ENCODE measurements around the gene NDUFS1. TPM values are rescaled to one million over a fixed set of nuclear protein-coding genes. Genes with fewer than 3 reads are reported as not detected.

Gene NDUFS1
- total and polyA plus RNA-seq, 2 experiments from 2014 or later: 34.5 to 97.9 TPM

- no peak overlapping the region for H3K4me2 ChIP-seq
- H2AFZ ChIP-seq: no peak overlapping the region; the same call in 1 of the 2 replicates
- no peaks in the 10 kb centered on the region for H3K79me2 ChIP-seq (replicated peaks; ENCODE audit: insufficient read depth)
- TF ChIP-seq, protein P1, sequence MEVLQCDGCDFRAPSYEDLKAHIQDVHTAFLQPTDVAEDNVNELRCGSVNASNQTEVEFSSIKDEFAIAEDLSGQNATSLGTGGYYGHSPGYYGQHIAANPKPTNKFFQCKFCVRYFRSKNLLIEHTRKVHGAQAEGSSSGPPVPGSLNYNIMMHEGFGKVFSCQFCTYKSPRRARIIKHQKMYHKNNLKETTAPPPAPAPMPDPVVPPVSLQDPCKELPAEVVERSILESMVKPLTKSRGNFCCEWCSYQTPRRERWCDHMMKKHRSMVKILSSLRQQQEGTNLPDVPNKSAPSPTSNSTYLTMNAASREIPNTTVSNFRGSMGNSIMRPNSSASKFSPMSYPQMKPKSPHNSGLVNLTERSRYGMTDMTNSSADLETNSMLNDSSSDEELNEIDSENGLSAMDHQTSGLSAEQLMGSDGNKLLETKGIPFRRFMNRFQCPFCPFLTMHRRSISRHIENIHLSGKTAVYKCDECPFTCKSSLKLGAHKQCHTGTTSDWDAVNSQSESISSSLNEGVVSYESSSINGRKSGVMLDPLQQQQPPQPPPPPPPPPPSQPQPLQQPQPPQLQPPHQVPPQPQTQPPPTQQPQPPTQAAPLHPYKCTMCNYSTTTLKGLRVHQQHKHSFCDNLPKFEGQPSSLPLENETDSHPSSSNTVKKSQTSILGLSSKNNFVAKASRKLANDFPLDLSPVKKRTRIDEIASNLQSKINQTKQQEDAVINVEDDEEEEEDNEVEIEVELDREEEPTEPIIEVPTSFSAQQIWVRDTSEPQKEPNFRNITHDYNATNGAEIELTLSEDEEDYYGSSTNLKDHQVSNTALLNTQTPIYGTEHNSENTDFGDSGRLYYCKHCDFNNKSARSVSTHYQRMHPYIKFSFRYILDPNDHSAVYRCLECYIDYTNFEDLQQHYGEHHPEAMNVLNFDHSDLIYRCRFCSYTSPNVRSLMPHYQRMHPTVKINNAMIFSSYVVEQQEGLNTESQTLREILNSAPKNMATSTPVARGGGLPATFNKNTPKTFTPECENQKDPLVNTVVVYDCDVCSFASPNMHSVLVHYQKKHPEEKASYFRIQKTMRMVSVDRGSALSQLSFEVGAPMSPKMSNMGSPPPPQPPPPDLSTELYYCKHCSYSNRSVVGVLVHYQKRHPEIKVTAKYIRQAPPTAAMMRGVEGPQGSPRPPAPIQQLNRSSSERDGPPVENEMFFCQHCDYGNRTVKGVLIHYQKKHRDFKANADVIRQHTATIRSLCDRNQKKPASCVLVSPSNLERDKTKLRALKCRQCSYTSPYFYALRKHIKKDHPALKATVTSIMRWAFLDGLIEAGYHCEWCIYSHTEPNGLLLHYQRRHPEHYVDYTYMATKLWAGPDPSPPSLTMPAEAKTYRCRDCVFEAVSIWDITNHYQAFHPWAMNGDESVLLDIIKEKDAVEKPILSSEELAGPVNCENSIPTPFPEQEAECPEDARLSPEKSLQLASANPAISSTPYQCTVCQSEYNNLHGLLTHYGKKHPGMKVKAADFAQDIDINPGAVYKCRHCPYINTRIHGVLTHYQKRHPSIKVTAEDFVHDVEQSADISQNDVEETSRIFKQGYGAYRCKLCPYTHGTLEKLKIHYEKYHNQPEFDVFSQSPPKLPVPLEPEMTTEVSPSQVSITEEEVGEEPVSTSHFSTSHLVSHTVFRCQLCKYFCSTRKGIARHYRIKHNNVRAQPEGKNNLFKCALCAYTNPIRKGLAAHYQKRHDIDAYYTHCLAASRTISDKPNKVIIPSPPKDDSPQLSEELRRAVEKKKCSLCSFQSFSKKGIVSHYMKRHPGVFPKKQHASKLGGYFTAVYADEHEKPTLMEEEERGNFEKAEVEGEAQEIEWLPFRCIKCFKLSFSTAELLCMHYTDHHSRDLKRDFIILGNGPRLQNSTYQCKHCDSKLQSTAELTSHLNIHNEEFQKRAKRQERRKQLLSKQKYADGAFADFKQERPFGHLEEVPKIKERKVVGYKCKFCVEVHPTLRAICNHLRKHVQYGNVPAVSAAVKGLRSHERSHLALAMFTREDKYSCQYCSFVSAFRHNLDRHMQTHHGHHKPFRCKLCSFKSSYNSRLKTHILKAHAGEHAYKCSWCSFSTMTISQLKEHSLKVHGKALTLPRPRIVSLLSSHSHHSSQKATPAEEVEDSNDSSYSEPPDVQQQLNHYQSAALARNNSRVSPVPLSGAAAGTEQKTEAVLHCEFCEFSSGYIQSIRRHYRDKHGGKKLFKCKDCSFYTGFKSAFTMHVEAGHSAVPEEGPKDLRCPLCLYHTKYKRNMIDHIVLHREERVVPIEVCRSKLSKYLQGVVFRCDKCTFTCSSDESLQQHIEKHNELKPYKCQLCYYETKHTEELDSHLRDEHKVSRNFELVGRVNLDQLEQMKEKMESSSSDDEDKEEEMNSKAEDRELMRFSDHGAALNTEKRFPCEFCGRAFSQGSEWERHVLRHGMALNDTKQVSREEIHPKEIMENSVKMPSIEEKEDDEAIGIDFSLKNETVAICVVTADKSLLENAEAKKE (CRISPR knock-in tag; IDR thresholded peaks at IDR 0.05): no peak
- TF ChIP-seq ZNF114 (CRISPR knock-in tag; IDR thresholded peaks at IDR 0.05) (no peak), STAT1 (IDR thresholded peaks at IDR 0.05; ENCODE audit: unreplicated experiment) (no peak), REST (IDR thresholded peaks at IDR 0.05; ENCODE audit: unreplicated experiment) (no peak)
- TF ChIP-seq, protein P2, sequence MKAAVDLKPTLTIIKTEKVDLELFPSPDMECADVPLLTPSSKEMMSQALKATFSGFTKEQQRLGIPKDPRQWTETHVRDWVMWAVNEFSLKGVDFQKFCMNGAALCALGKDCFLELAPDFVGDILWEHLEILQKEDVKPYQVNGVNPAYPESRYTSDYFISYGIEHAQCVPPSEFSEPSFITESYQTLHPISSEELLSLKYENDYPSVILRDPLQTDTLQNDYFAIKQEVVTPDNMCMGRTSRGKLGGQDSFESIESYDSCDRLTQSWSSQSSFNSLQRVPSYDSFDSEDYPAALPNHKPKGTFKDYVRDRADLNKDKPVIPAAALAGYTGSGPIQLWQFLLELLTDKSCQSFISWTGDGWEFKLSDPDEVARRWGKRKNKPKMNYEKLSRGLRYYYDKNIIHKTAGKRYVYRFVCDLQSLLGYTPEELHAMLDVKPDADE (IDR thresholded peaks at IDR 0.05): no peak
- no peak overlapping the region for H3K4me3 ChIP-seq
- 0 out of 2 replicates have a peak overlapping the region, but pooled peaks have one; percentile 47 for H3K27ac ChIP-seq (ENCODE audit: low read depth)
- no peaks in the 10 kb centered on the region for H3K27me3 Mint-ChIP-seq (ENCODE audit: insufficient read depth, low read depth, poor library complexity)
- H3K9me3 Mint-ChIP-seq: no peaks in the 10 kb centered on the region
- no peaks in the 10 kb centered on the region for H4K20me1 ChIP-seq (replicated peaks; ENCODE audit: insufficient read depth)
- H3K4me1 ChIP-seq (ENCODE audit: insufficient read depth): peaks cover 12% of the 10 kb centered on the region
- no peak overlapping the region for H3K27ac Mint-ChIP-seq
- H3K36me3 Mint-ChIP-seq (ENCODE audit: low read depth): no peaks in the 10 kb centered on the region
- H3K4me3 Mint-ChIP-seq: no peak overlapping the region
- H3K9me2 ChIP-seq (ENCODE audit: insufficient read depth): no peaks in the 10 kb centered on the region
- H3K4me1 Mint-ChIP-seq: peaks cover 7% of the 10 kb centered on the region; the same call in 2 of the 3 replicates
- DNase-seq (ENCODE audit: low spot score) (no peak), ATAC-seq (no peak)
- H3F3A ChIP-seq (replicated peaks; ENCODE audit: low read depth): no peaks in the 10 kb centered on the region
- no peaks in the 10 kb centered on the region for H3K36me3 ChIP-seq (ENCODE audit: insufficient read depth)
- H3K27me3 ChIP-seq (ENCODE audit: insufficient read depth): no peaks in the 10 kb centered on the region
Measured at GRCh38 chr2:206193671-206194357, 34.6 kb upstream of the NDUFS1 start.

All from GM23338 (cell line).